ENCODE measurements around the gene DRC1. TPM values are rescaled to one million over a fixed set of nuclear protein-coding genes. Genes with fewer than 3 reads are reported as not detected.

Gene DRC1
- total and polyA plus RNA-seq, 2 of the 13 experiments (the other 11 are each of a cell fraction or from before 2014, with no cell fraction given): 0.07 TPM; not detected in 1

DNA sequence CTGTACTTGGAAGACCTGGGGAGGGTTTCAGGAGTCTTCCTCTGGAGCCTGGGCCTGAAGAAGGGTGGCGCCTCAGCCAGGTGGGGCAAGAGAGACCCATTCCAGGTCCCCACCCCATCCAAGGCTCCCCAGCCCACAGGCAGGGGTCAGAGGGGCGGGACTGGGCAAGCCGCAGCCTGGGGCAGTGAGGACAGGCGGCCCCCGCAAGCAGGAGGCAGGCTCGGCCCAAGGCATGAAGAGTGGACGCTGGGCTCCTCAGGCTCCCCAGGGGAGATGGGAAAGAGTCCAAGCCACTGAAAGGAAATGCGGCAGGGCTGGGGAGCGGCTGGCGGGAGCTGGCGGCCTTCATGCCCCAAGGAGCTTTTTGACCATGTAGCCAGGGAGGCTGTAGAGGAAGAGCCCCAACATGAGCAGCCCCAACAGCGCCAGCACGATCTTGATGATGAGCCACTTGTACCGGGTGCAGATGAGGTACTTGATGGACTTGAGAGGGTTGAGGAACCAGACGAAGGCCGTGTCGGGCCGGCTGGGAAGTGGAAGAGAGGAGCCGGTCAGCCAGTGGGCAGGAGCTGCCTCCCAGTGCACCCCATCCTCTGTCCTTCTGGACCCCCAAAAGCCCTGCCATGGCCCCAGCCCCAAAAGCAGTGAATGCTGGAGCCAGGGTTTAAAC is 56.1 kb downstream of the DRC1 start (continued):
- TF ChIP-seq SAFB2 (CRISPR knock-in tag; IDR thresholded peaks at IDR 0.05; ENCODE audit: borderline replicate concordance, low read depth) (no peak), ZNF572 (CRISPR knock-in tag; IDR thresholded peaks at IDR 0.05) (no peak), ZNF350 (CRISPR knock-in tag; IDR thresholded peaks at IDR 0.05; ENCODE audit: borderline replicate concordance, low read depth) (no peak), JUNB (CRISPR knock-in tag; IDR thresholded peaks at IDR 0.05; ENCODE audit: borderline replicate concordance) (no peak), REL (CRISPR knock-in tag; conservative IDR thresholded peaks at IDR 0.05) (no peak), SP5 (CRISPR knock-in tag; IDR thresholded peaks at IDR 0.05; ENCODE audit: borderline replicate concordance, low read depth) (peak; percentile 56; the same call in 1 of the 2 replicates), ZNF207 (IDR thresholded peaks at IDR 0.05; ENCODE audit: borderline replicate concordance) (no peak), ZNF670 (CRISPR knock-in tag; IDR thresholded peaks at IDR 0.05; ENCODE audit: borderline replicate concordance) (no peak), SOX13 (IDR thresholded peaks at IDR 0.05) (no peak), SOX13 (CRISPR knock-in tag; conservative IDR thresholded peaks at IDR 0.05 in 1 of 2, IDR thresholded peaks at IDR 0.05 in 1 of 2) (no peak), RXRA (CRISPR knock-in tag; IDR thresholded peaks at IDR 0.05) (0 out of 2 replicates have a peak, but pooled peaks have one; percentile 32), ZNF552 (CRISPR knock-in tag; IDR thresholded peaks at IDR 0.05; ENCODE audit: borderline replicate concordance) (no peak), ZNF724P (CRISPR knock-in tag; IDR thresholded peaks at IDR 0.05; ENCODE audit: borderline replicate concordance) (no peak), ETV5 (CRISPR knock-in tag; IDR thresholded peaks at IDR 0.05; ENCODE audit: borderline replicate concordance) (no peak), POGZ (CRISPR knock-in tag; IDR thresholded peaks at IDR 0.05) (0 out of 2 replicates have a peak, but pooled peaks have one; percentile 5), ZNF546 (CRISPR knock-in tag; conservative IDR thresholded peaks at IDR 0.05) (0 out of 2 replicates have a peak, but pooled peaks have one; percentile 42), PLRG1 (conservative IDR thresholded peaks at IDR 0.05) (no peak), SPEN (CRISPR knock-in tag; IDR thresholded peaks at IDR 0.05; ENCODE audit: low read depth) (0 out of 2 replicates have a peak, but pooled peaks have one; percentile 1), ZNF343 (CRISPR knock-in tag; IDR thresholded peaks at IDR 0.05) (0 out of 2 replicates have a peak, but pooled peaks have one; percentile 13), ZNF282 (IDR thresholded peaks at IDR 0.05; ENCODE audit: partially characterized antibody) (no peak), ZNF563 (CRISPR knock-in tag; IDR thresholded peaks at IDR 0.05) (no peak), HOXA3 (CRISPR knock-in tag; IDR thresholded peaks at IDR 0.05) (0 out of 2 replicates have a peak, but pooled peaks have one; percentile 8), SP4 (CRISPR knock-in tag; IDR thresholded peaks at IDR 0.05) (no peak), ASH2L (IDR thresholded peaks at IDR 0.05; ENCODE audit: insufficient read length, low read depth, low read length) (no peak), XRCC5 (optimal IDR thresholded peaks at IDR 0.05; ENCODE audit: low read length) (peak; percentile 9), U2AF2 (IDR thresholded peaks at IDR 0.05; ENCODE audit: low read depth, low read length) (no peak)
- TF ChIP-seq, protein P1, sequence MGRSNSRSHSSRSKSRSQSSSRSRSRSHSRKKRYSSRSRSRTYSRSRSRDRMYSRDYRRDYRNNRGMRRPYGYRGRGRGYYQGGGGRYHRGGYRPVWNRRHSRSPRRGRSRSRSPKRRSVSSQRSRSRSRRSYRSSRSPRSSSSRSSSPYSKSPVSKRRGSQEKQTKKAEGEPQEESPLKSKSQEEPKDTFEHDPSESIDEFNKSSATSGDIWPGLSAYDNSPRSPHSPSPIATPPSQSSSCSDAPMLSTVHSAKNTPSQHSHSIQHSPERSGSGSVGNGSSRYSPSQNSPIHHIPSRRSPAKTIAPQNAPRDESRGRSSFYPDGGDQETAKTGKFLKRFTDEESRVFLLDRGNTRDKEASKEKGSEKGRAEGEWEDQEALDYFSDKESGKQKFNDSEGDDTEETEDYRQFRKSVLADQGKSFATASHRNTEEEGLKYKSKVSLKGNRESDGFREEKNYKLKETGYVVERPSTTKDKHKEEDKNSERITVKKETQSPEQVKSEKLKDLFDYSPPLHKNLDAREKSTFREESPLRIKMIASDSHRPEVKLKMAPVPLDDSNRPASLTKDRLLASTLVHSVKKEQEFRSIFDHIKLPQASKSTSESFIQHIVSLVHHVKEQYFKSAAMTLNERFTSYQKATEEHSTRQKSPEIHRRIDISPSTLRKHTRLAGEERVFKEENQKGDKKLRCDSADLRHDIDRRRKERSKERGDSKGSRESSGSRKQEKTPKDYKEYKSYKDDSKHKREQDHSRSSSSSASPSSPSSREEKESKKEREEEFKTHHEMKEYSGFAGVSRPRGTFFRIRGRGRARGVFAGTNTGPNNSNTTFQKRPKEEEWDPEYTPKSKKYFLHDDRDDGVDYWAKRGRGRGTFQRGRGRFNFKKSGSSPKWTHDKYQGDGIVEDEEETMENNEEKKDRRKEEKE (IDR thresholded peaks at IDR 0.05): no peak
- TF ChIP-seq, protein P2, sequence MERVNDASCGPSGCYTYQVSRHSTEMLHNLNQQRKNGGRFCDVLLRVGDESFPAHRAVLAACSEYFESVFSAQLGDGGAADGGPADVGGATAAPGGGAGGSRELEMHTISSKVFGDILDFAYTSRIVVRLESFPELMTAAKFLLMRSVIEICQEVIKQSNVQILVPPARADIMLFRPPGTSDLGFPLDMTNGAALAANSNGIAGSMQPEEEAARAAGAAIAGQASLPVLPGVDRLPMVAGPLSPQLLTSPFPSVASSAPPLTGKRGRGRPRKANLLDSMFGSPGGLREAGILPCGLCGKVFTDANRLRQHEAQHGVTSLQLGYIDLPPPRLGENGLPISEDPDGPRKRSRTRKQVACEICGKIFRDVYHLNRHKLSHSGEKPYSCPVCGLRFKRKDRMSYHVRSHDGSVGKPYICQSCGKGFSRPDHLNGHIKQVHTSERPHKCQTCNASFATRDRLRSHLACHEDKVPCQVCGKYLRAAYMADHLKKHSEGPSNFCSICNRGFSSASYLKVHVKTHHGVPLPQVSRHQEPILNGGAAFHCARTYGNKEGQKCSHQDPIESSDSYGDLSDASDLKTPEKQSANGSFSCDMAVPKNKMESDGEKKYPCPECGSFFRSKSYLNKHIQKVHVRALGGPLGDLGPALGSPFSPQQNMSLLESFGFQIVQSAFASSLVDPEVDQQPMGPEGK (CRISPR knock-in tag; IDR thresholded peaks at IDR 0.05): peak; percentile 87
